GM19395 (cell line): Measurements from ENCODE around the gene PYGB.
"Not testable (repeated sequence)": the region's sequence is repeated elsewhere in the genome, so short reads cannot be mapped to it uniquely, and the experiment has no call there.

Experiments
- ATAC-seq: cut with Tn5 transposase; IDR thresholded peaks from one replicate; pipeline ENCODE4 v1.9.1; 2021; ENCODE audit warnings: mild to moderate bottlenecking, moderate library complexity; ENCODE audit not compliant: unreplicated experiment

The PYGB gene

GRCh38 chr20:25309395-25310267 is 61.7 kb downstream of the PYGB start:
- no peak for ATAC-seq

- peak; percentile 96 for ATAC-seq
Measured at GRCh38 chr20:25310268-25310920, 62.5 kb downstream of the PYGB start.

GRCh38 chr20:25310921-25311728 is 63.2 kb downstream of the PYGB start:
- no peak for ATAC-seq

GRCh38 chr20:25312716-25313115 is 64.8 kb downstream of the PYGB start:
- ATAC-seq = not testable (repeated sequence)

- ATAC-seq = no peak
Measured at GRCh38 chr20:25313593-25313992, 65.7 kb downstream of the PYGB start.

GRCh38 chr20:25314497-25315417 is 66.9 kb downstream of the PYGB start:
- ATAC-seq = no peak

GRCh38 chr20:25315418-25316210 is 67.7 kb downstream of the PYGB start:
- ATAC-seq = no peak

GRCh38 chr20:25316506-25317190 is 68.8 kb downstream of the PYGB start:
- ATAC-seq = no peak

GRCh38 chr20:25317351-25318075 is 69.6 kb downstream of the PYGB start:
- no peak for ATAC-seq

GRCh38 chr20:25318471-25319240 is 70.8 kb downstream of the PYGB start:
- peak; percentile 97 for ATAC-seq

GRCh38 chr20:25319241-25320034 is 71.6 kb downstream of the PYGB start:
- ATAC-seq = peak; percentile 11

GRCh38 chr20:25320035-25320800 is 72.3 kb downstream of the PYGB start:
- no peak for ATAC-seq

- ATAC-seq = no peak
Measured at GRCh38 chr20:25321262-25321831, 73.5 kb downstream of the PYGB start.

- ATAC-seq = no peak
Measured at GRCh38 chr20:25321991-25322390, 74.1 kb downstream of the PYGB start.

- no peak for ATAC-seq
Measured at GRCh38 chr20:25323496-25324246, 75.8 kb downstream of the PYGB start.
